IPS-11a (cell line): ENCODE data around the gene TOMM20.
"Not testable (repeated sequence)": the region's sequence is repeated elsewhere in the genome, so short reads cannot be mapped to it uniquely, and the experiment has no call there.

Experiments used
- H3K4me3 ChIP-seq: one replicate; pipeline ENCODE4 v1.5.1; 2013; ENCODE audit warnings: low read depth, low read length, control low read depth

TOMM20 gene

GRCh38 chr1:235105051-235106043 lies 23.3 kb downstream of the TOMM20 start:
- no peak overlapping the region for H3K4me3 ChIP-seq

GRCh38 chr1:235102993-235103411 lies 25.6 kb downstream of the TOMM20 start:
- no peak overlapping the region for H3K4me3 ChIP-seq

GRCh38 chr1:235102259-235102582 lies 26.4 kb downstream of the TOMM20 start:
- H3K4me3 ChIP-seq, result no peak overlapping the region

- no peak overlapping the region for H3K4me3 ChIP-seq
Measured at GRCh38 chr1:235101558-235102258, 26.9 kb downstream of the TOMM20 start.

GRCh38 chr1:235100194-235100772 lies 28.4 kb downstream of the TOMM20 start:
- no peak overlapping the region for H3K4me3 ChIP-seq

- H3K4me3 ChIP-seq, result no peak overlapping the region
Measured at GRCh38 chr1:235098991-235099390, 29.6 kb downstream of the TOMM20 start.

GRCh38 chr1:235098547-235098946 lies 30.1 kb downstream of the TOMM20 start:
- no peak overlapping the region for H3K4me3 ChIP-seq

- H3K4me3 ChIP-seq, result not testable (repeated sequence)
Measured at GRCh38 chr1:235097501-235097900, 31.1 kb downstream of the TOMM20 start.

GRCh38 chr1:235095938-235096562 lies 32.6 kb downstream of the TOMM20 start:
- no peak overlapping the region for H3K4me3 ChIP-seq

- H3K4me3 ChIP-seq, result peak overlapping the region; percentile 14
Measured at GRCh38 chr1:235093696-235094592, 34.7 kb downstream of the TOMM20 start.

- peak overlapping the region; percentile 14 for H3K4me3 ChIP-seq
Measured at GRCh38 chr1:235093013-235093695, 35.5 kb downstream of the TOMM20 start.

GRCh38 chr1:235092415-235092814 lies 36.2 kb downstream of the TOMM20 start:
- not testable (repeated sequence) for H3K4me3 ChIP-seq

GRCh38 chr1:235092045-235092406 lies 36.6 kb downstream of the TOMM20 start:
- H3K4me3 ChIP-seq, result not testable (repeated sequence)

GRCh38 chr1:235091319-235092044 lies 37.2 kb downstream of the TOMM20 start:
- not testable (repeated sequence) for H3K4me3 ChIP-seq

GRCh38 chr1:235090406-235091069 lies 38.1 kb downstream of the TOMM20 start:
- H3K4me3 ChIP-seq, result no peak overlapping the region

- H3K4me3 ChIP-seq, result no peak overlapping the region
Measured at GRCh38 chr1:235088907-235089306, 39.7 kb downstream of the TOMM20 start.

GRCh38 chr1:235088430-235088829 lies 40.2 kb downstream of the TOMM20 start:
- H3K4me3 ChIP-seq, result no peak overlapping the region

- H3K4me3 ChIP-seq, result no peak overlapping the region
Measured at GRCh38 chr1:235087906-235088305, 40.7 kb downstream of the TOMM20 start.
